Calu3 (cell line): ENCODE results near the gene PRR19. TPM values are rescaled to one million over a fixed set of nuclear protein-coding genes. Genes with fewer than 3 reads are reported as not detected.

Experiments
- BruUV-seq: library from RNA; stranded (reverse); fragments of 400-500 nt; replicated peaks from 2 replicates; lab custom pipeline; 2021; lab: Mats Ljungman, UMichigan
- CTCF ChIA-PET: fragments of 300-600 bp; sonication (Branson Sonifier 250); formaldehyde crosslinking; loops from one replicate; lab custom pipeline; 2022; ENCODE audit warnings: antibody characterized with exemption; lab: Charles Lee
- DNase-seq: peaks from one replicate; pipeline ENCODE4 v3.0.0; 2022
- H3K27ac Mint-ChIP-seq: one replicate; pipeline ENCODE4 v1.8.0; 2022; ENCODE audit warnings: mixed read lengths; ENCODE audit not compliant: unreplicated experiment
- H3K27me3 Mint-ChIP-seq: one replicate; pipeline ENCODE4 v1.8.0; 2022; ENCODE audit warnings: mixed read lengths; ENCODE audit not compliant: unreplicated experiment
- H3K36me3 Mint-ChIP-seq: one replicate; pipeline ENCODE4 v1.8.0; 2022; ENCODE audit warnings: mild to moderate bottlenecking, moderate library complexity, mixed read lengths; ENCODE audit not compliant: insufficient read depth, unreplicated experiment
- H3K4me1 Mint-ChIP-seq: one replicate; pipeline ENCODE4 v1.8.0; 2022; ENCODE audit warnings: mild to moderate bottlenecking, low read depth, mixed read lengths; ENCODE audit not compliant: unreplicated experiment
- H3K4me3 Mint-ChIP-seq: one replicate; pipeline ENCODE4 v1.8.0; 2022; ENCODE audit warnings: mild to moderate bottlenecking, low read depth, moderate library complexity, mixed read lengths; ENCODE audit not compliant: unreplicated experiment
- H3K9me3 Mint-ChIP-seq: one replicate; pipeline ENCODE4 v1.8.0; 2022; ENCODE audit warnings: low read depth, mixed read lengths; ENCODE audit not compliant: unreplicated experiment
- CTCF ChIP-seq: fragments of 200-600 bp; IDR thresholded peaks from one replicate; pipeline ENCODE4 v1.8.0; 2022; ENCODE audit warnings: antibody characterized with exemption; ENCODE audit not compliant: unreplicated experiment
- intact Hi-C: fragments of 100-400 bp; cut with micrococcal nuclease; formaldehyde crosslinking; loops from one replicate; pipeline ENCODE4 v1.10.0; 2022; ENCODE audit not compliant: unreplicated experiment
- total RNA-seq: library from RNA; stranded (reverse); gene quantifications from 2 replicates; pipeline ENCODE4 v1.2.3, GENCODE V29; 2022

The PRR19 gene
- total RNA-seq, 1 experiment from 2014 or later: 2.4 TPM

- peak overlapping the region; percentile 53 for H3K27ac Mint-ChIP-seq
- CTCF ChIA-PET: interaction anchor here (0.6 to 3.0 kb wide), 4 partner anchors 23 to 39 kb away, joined by 3 to 25 read pairs (median 8); no protein-coding TSS in a partner anchor
- H3K9me3 Mint-ChIP-seq: no peaks in the 10 kb centered on the region
- H3K4me1 Mint-ChIP-seq: peaks cover 32% of the 10 kb centered on the region
- TF ChIP-seq CTCF: no peak
- BruUV-seq: no TSS peak
- intact Hi-C loops: loop anchor here (10.0 kb wide), 1 partner anchor 157 kb away; no protein-coding TSS in a partner anchor
- peak; percentile 51 for DNase-seq
- H3K4me3 Mint-ChIP-seq: no peak overlapping the region
- H3K36me3 Mint-ChIP-seq: peaks cover 52% of the 10 kb centered on the region
- H3K27me3 Mint-ChIP-seq: no peaks in the 10 kb centered on the region
Observed at GRCh38 chr19:42281827-42282762, 19.8 kb upstream of the PRR19 start.

- DNase-seq: no peak
- no peak overlapping the region for H3K4me3 Mint-ChIP-seq
- H3K27ac Mint-ChIP-seq: no peak overlapping the region
- H3K36me3 Mint-ChIP-seq: peaks cover 57% of the 10 kb centered on the region
- H3K27me3 Mint-ChIP-seq: no peaks in the 10 kb centered on the region
- no peak for TF ChIP-seq CTCF
- CTCF ChIA-PET: interaction anchor here (0.6 to 0.8 kb wide), 3 partner anchors 24 to 39 kb away, joined by 3 to 11 read pairs (median 4); no protein-coding TSS in a partner anchor
- intact Hi-C loops: loop anchor here (10.0 kb wide), 1 partner anchor 158 kb away; no protein-coding TSS in a partner anchor
- peaks cover 32% of the 10 kb centered on the region for H3K4me1 Mint-ChIP-seq
- H3K9me3 Mint-ChIP-seq: no peaks in the 10 kb centered on the region
- BruUV-seq: no TSS peak
Observed at GRCh38 chr19:42282819-42283187, 19.1 kb upstream of the PRR19 start.

- DNase-seq: peak; percentile 98
- CTCF ChIA-PET: interaction anchor here (0.8 kb wide), 1 partner anchor 25 kb away, joined by 11 read pairs; no protein-coding TSS in a partner anchor
- Mint-ChIP-seq H3K9me3 (no peaks in the 10 kb centered on the region), H3K4me3 (no peak overlapping the region), H3K27me3 (no peaks in the 10 kb centered on the region), H3K27ac (no peak overlapping the region), H3K4me1 (peaks cover 25% of the 10 kb centered on the region), H3K36me3 (peaks cover 57% of the 10 kb centered on the region)
- TF ChIP-seq CTCF: no peak
- intact Hi-C loops: loop anchor here (10.0 kb wide), 1 partner anchor 159 kb away; no protein-coding TSS in a partner anchor
- no TSS peak for BruUV-seq
Observed at GRCh38 chr19:42283188-42284065, 18.5 kb upstream of the PRR19 start.

- no peak for TF ChIP-seq CTCF
- H3K27me3 Mint-ChIP-seq: no peaks in the 10 kb centered on the region
- CTCF ChIA-PET: interaction anchor here (1.2 kb wide), 1 partner anchor 38 kb away, joined by 4 read pairs; no protein-coding TSS in a partner anchor
- peak; percentile 89 for DNase-seq
- H3K9me3 Mint-ChIP-seq: no peaks in the 10 kb centered on the region
- intact Hi-C loops: loop anchor here (10.0 kb wide), 1 partner anchor 159 kb away; no protein-coding TSS in a partner anchor
- peak overlapping the region; percentile 69 for H3K4me3 Mint-ChIP-seq
- H3K4me1 Mint-ChIP-seq: peaks cover 19% of the 10 kb centered on the region
- no TSS peak for BruUV-seq
- H3K27ac Mint-ChIP-seq: no peak overlapping the region
- peaks cover 54% of the 10 kb centered on the region for H3K36me3 Mint-ChIP-seq
Observed at GRCh38 chr19:42284066-42284501, 17.8 kb upstream of the PRR19 start.
